ENCODE results near the gene LRRC8E. TPM values are rescaled to one million over a fixed set of nuclear protein-coding genes. Genes with fewer than 3 reads are reported as not detected.

LRRC8E gene
- total RNA-seq, 1 donor from 2014 or later = 3.5 TPM

DNA sequence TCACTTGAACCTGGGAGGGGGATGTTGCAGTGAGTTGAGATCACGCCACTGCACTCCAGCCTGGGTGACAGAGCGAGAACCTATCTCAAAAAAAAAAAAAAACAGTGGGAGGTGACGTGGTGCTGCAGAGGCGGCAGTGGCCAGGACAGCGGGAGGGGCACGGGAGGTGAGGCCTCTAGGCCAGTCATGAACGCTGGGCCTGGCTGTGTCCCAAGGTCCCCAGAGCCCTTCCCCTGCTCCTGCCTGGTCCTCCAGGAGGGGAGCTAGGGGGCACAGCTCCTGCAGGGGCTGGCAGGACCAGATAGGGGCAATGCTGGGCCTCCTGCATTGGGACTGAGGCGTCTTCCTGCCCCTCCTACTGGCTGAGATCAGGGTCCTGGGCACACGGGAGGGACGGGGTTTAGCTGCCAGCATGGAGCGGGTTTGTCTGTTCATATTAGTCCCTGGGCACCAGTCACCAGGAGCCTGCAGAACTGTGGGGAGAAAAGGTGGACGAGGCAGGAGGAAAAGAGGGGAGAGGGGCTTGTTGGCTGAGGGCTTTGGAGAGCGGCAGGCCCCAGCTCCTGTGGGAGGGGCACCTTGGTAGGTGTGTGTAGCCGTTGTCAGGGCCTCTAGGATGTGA is 19.9 kb downstream of the LRRC8E start:
- Mint-ChIP-seq H3K9me3 (ENCODE audit: unreplicated experiment) (no peaks in the 10 kb centered on the region), H3K4me1 (ENCODE audit: unreplicated experiment) (peaks cover 18% of the 10 kb centered on the region), H3K36me3 (ENCODE audit: unreplicated experiment) (peaks cover 12% of the 10 kb centered on the region), H3K27ac (ENCODE audit: unreplicated experiment) (no peak overlapping the region), H3K4me3 (ENCODE audit: unreplicated experiment) (no peak overlapping the region), H3K27me3 (ENCODE audit: unreplicated experiment) (no peaks in the 10 kb centered on the region)
- DNase-seq (ENCODE audit: extremely low spot score, unreplicated experiment) = no peak
- TF ChIP-seq, protein P1, sequence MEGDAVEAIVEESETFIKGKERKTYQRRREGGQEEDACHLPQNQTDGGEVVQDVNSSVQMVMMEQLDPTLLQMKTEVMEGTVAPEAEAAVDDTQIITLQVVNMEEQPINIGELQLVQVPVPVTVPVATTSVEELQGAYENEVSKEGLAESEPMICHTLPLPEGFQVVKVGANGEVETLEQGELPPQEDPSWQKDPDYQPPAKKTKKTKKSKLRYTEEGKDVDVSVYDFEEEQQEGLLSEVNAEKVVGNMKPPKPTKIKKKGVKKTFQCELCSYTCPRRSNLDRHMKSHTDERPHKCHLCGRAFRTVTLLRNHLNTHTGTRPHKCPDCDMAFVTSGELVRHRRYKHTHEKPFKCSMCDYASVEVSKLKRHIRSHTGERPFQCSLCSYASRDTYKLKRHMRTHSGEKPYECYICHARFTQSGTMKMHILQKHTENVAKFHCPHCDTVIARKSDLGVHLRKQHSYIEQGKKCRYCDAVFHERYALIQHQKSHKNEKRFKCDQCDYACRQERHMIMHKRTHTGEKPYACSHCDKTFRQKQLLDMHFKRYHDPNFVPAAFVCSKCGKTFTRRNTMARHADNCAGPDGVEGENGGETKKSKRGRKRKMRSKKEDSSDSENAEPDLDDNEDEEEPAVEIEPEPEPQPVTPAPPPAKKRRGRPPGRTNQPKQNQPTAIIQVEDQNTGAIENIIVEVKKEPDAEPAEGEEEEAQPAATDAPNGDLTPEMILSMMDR (IDR thresholded peaks at IDR 0.05) = no peak

DNA sequence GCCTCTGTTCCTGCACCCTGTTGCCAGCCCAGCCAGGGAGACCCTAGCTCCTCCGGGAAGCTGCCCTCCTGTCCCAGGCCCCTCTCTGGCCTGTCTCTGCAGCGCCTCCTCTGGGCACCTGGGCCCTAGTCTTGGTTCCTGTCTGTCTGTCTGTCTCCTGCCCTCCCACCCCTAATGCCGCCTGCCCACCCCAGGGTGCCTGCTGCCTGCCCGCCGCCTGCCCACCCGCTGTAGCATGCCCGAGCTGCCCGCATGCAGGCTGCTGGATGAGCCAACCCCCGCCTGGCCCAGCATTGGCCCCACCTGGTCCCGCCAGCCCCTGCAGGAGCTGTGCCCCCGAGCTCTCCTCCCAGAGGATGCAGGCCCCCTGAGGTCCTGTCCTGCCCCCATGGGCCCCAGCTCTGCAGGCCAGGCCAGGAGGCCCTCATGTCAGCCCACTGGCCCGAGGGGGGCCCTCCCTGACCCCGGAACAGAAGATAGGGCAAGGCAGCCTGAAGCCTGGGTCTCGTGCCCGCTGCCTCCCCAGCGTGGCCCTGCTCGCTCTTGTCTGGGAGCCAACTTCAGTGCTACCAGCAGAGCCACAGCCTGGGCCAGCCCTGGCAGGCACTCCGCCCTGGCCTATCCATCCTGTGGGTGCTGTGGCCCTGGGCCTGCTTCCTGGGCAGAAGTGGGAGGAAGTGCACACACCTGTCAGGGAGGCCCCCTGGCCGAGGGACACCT is 20.6 kb downstream of the LRRC8E start:
- no peaks in the 10 kb centered on the region for H3K27me3 Mint-ChIP-seq (ENCODE audit: unreplicated experiment)
- peaks cover 15% of the 10 kb centered on the region for H3K36me3 Mint-ChIP-seq (ENCODE audit: unreplicated experiment)
- H3K4me1 Mint-ChIP-seq (ENCODE audit: unreplicated experiment) = peaks cover 18% of the 10 kb centered on the region
- H3K27ac Mint-ChIP-seq (ENCODE audit: unreplicated experiment) = no peak overlapping the region
- TF ChIP-seq, protein P1 (IDR thresholded peaks at IDR 0.05) = no peak
- no peaks in the 10 kb centered on the region for H3K9me3 Mint-ChIP-seq (ENCODE audit: unreplicated experiment)
- no peak overlapping the region for H3K4me3 Mint-ChIP-seq (ENCODE audit: unreplicated experiment)
- DNase-seq (ENCODE audit: extremely low spot score, unreplicated experiment) = no peak

DNA sequence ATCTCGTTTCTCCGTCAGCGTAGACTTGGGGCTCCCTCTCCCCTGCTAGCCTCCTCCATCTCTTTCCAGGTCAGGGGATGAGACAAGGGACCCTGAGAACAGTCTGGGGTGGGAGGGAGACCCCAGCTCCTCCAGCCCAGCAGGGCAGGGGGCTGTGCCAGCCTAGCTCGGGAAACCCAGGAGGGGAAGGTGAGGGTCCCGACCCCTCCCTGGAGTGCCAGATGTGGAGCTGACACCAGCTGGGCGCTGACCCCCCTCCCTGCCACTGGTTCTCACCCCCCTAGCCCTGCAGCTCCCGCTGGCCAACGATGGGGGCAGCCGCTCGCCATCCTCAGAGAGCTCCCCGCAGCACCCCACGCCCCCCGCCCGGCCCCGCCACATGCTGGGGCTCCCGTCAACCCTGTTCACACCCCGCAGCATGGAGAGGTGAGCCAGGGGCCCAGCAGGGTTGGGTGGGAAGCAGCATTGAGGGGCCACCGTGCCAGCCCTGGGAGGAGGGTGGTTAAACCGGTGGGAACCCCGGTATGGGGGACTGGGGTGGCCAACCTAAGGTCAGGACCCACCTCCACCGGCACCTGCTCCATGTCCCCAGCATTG is 21.3 kb downstream of the LRRC8E start:
- Mint-ChIP-seq H3K4me1 (ENCODE audit: unreplicated experiment) (peaks cover 15% of the 10 kb centered on the region), H3K27ac (ENCODE audit: unreplicated experiment) (no peak overlapping the region), H3K9me3 (ENCODE audit: unreplicated experiment) (no peaks in the 10 kb centered on the region), H3K4me3 (ENCODE audit: unreplicated experiment) (no peak overlapping the region), H3K27me3 (ENCODE audit: unreplicated experiment) (no peaks in the 10 kb centered on the region), H3K36me3 (ENCODE audit: unreplicated experiment) (peaks cover 15% of the 10 kb centered on the region)
- no peak for DNase-seq (ENCODE audit: extremely low spot score, unreplicated experiment)
- TF ChIP-seq, protein P1 (IDR thresholded peaks at IDR 0.05) = no peak

DNA sequence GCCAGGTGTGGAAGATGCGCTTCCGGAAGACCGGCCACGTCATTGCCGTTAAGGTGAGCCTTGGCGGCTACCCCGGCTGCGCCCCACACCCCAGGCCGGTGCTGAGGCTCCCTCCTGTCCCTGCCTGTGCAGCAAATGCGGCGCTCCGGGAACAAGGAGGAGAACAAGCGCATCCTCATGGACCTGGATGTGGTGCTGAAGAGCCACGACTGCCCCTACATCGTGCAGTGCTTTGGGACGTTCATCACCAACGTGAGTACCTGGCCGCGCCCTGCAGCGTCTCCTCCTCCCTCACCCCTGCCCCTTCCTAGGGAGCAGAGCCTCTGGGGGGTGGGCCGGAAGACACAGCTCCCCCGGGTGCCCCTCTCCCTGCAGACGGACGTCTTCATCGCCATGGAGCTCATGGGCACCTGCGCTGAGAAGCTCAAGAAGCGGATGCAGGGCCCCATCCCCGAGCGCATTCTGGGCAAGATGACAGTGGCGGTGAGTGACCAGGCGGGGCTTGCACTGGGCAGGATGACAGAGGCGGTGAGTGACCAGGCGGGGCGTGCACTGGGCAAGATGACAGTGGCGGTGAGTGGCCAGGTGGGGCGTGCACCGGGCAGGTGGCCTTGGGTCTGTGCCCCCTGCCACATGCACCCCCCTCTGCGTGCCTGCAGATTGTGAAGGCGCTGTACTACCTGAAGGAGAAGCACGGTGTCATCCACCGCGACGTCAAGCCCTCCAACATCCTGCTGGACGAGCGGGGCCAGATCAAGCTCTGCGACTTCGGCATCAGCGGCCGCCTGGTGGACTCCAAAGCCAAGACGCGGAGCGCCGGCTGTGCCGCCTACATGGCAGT is 22.2 kb downstream of the LRRC8E start:
- no peak for DNase-seq (ENCODE audit: extremely low spot score, unreplicated experiment)
- H3K27me3 Mint-ChIP-seq (ENCODE audit: unreplicated experiment) = peaks cover 2% of the 10 kb centered on the region
- TF ChIP-seq, protein P1 (IDR thresholded peaks at IDR 0.05) = no peak
- peaks cover 9% of the 10 kb centered on the region for H3K4me1 Mint-ChIP-seq (ENCODE audit: unreplicated experiment)
- no peak overlapping the region for H3K27ac Mint-ChIP-seq (ENCODE audit: unreplicated experiment)
- no peaks in the 10 kb centered on the region for H3K9me3 Mint-ChIP-seq (ENCODE audit: unreplicated experiment)
- peaks cover 15% of the 10 kb centered on the region for H3K36me3 Mint-ChIP-seq (ENCODE audit: unreplicated experiment)
- H3K4me3 Mint-ChIP-seq (ENCODE audit: unreplicated experiment) = no peak overlapping the region

Measured in osteocyte (in vitro differentiated cells).